Naive B cell (primary cell): ENCODE data around the gene ISG20. TPM values are rescaled to one million over a fixed set of nuclear protein-coding genes. Genes with fewer than 3 reads are reported as not detected.

ENCODE experiments used
- ATAC-seq, 2 donors: fragments of 150-1000 bp; cut with Tn5 transposase; 2 replicates each; pipeline ENCODE4 v1.10.0; 2021; ENCODE audit warnings: low read depth in 2 of 2, mild to moderate bottlenecking in 2 of 2, moderate library complexity in 2 of 2
- DNase-seq: peaks from one replicate; pipeline ENCODE4 v3.0.0; 2022
- H3K27ac Mint-ChIP-seq, 6 donors: one replicate each; pipeline ENCODE4 v1.8.0; 2020 to 2022; ENCODE audit warnings: mild to moderate bottlenecking in 6 of 6, mixed read lengths in 6 of 6, moderate library complexity in 5 of 6, inconsistent platforms in 2 of 6
- H3K27me3 Mint-ChIP-seq, 3 donors: one replicate each; pipeline ENCODE4 v1.8.0; 2021 to 2022; ENCODE audit warnings: mixed read lengths in 3 of 3, mild to moderate bottlenecking in 1 of 3
- H3K36me3 Mint-ChIP-seq, 2 donors: one replicate each; pipeline ENCODE4 v1.8.0; 2020 to 2022; ENCODE audit warnings: mixed read lengths in 2 of 2, inconsistent platforms in 1 of 2, mild to moderate bottlenecking in 1 of 2
- H3K4me1 Mint-ChIP-seq, 3 donors: one replicate each; pipeline ENCODE4 v1.8.0; 2020 to 2022; ENCODE audit warnings: mixed read lengths in 3 of 3, inconsistent platforms in 1 of 3, mild to moderate bottlenecking in 1 of 3, moderate library complexity in 1 of 3
- H3K4me3 Mint-ChIP-seq, 8 donors: one replicate each; pipeline ENCODE4 v1.8.0; 2020 to 2022; ENCODE audit warnings: mild to moderate bottlenecking in 8 of 8, mixed read lengths in 8 of 8, moderate library complexity in 8 of 8, inconsistent platforms in 2 of 8
- H3K9me3 Mint-ChIP-seq, 7 donors: one replicate each; pipeline ENCODE4 v1.8.0; 2020 to 2022; ENCODE audit warnings: mixed read lengths in 7 of 7, mild to moderate bottlenecking in 5 of 7, inconsistent platforms in 2 of 7, moderate library complexity in 1 of 7
- polyA plus RNA-seq, 6 donors: library from polyadenylated mRNA; unstranded; fragments of 300-500 nt; fragmentation: Illumina TruSeq; gene quantifications; one replicate each; pipeline ENCODE4 v1.2.3, GENCODE V29; 2021; ENCODE audit warnings: low read depth in 6 of 6

ISG20 gene
- polyA plus RNA-seq, 6 donors from 2014 or later, result 638 to 1,304 (median 969) TPM

GRCh38 chr15:88699861-88700260, 61.0 kb downstream of the ISG20 start:
- Mint-ChIP-seq H3K4me1 (peaks cover 4 to 7% (median 7%) of the 10 kb centered on the region in 3 donors), H3K4me3 (no peak overlapping the region), H3K27me3 (peaks cover 12 to 24% (median 12%) of the 10 kb centered on the region in 3 donors), H3K9me3 (no peaks in the 10 kb centered on the region), H3K27ac (peak overlapping the region in 2 of 6 donors; percentile 31 to 60), H3K36me3 (no peaks in the 10 kb centered on the region)
- ATAC-seq, result no peak
- no peak for DNase-seq

- H3K9me3 Mint-ChIP-seq, result no peaks in the 10 kb centered on the region
- peaks cover 7 to 12% (median 11%) of the 10 kb centered on the region in 3 donors for H3K4me1 Mint-ChIP-seq
- DNase-seq, result no peak
- H3K27me3 Mint-ChIP-seq, result peaks cover 12 to 21% (median 15%) of the 10 kb centered on the region in 3 donors
- ATAC-seq, result no peak
- no peaks in the 10 kb centered on the region for H3K36me3 Mint-ChIP-seq
- no peak overlapping the region for H3K4me3 Mint-ChIP-seq
- H3K27ac Mint-ChIP-seq, result no peak overlapping the region
These were observed 61.9 kb downstream of the ISG20 start for GRCh38 chr15:88700716-88701115.

GRCh38 chr15:88701561-88702095, 62.8 kb downstream of the ISG20 start:
- Mint-ChIP-seq H3K4me1 (peaks cover 13 to 19% (median 17%) of the 10 kb centered on the region in 3 donors), H3K36me3 (no peaks in the 10 kb centered on the region), H3K27ac (no peak overlapping the region), H3K9me3 (no peaks in the 10 kb centered on the region), H3K27me3 (peaks cover 12 to 29% (median 23%) of the 10 kb centered on the region in 3 donors), H3K4me3 (no peak overlapping the region)
- ATAC-seq, result no peak
- DNase-seq, result no peak

DNA sequence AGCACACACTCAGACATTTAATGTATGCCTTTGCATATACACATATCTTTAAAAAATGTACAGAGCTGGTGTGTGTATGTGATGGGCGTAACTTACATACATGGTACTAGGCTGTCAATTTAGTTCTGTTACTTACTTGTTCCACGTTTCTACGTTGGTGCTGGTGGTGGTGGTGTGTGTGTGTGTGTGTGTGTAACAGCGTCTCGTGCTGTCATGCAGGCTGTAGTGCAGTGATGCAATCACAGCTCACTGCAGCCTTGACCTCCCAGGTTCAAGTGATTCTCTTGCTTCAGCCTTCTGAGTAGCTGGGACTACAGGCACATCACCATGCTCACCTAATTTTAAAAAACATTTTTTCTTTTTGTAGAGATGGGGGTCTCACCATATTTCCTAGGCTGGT, 64.2 kb downstream of the ISG20 start:
- DNase-seq (no peak), ATAC-seq (no peak)
- H3K27me3 Mint-ChIP-seq, result peaks cover 14 to 38% (median 23%) of the 10 kb centered on the region in 3 donors
- no peak overlapping the region for H3K4me3 Mint-ChIP-seq
- no peaks in the 10 kb centered on the region for H3K9me3 Mint-ChIP-seq
- no peaks in the 10 kb centered on the region for H3K36me3 Mint-ChIP-seq
- H3K27ac Mint-ChIP-seq, result peak overlapping the region in 1 of 6 donors; percentile 48
- H3K4me1 Mint-ChIP-seq, result peaks cover 13 to 19% (median 17%) of the 10 kb centered on the region in 3 donors

- H3K4me1 Mint-ChIP-seq, result peaks cover 13 to 19% (median 17%) of the 10 kb centered on the region in 3 donors
- H3K9me3 Mint-ChIP-seq, result no peaks in the 10 kb centered on the region
- H3K36me3 Mint-ChIP-seq, result no peaks in the 10 kb centered on the region
- H3K27me3 Mint-ChIP-seq, result peaks cover 19 to 41% (median 20%) of the 10 kb centered on the region in 3 donors
- peak overlapping the region in 1 of 6 donors; percentile 3 for H3K27ac Mint-ChIP-seq
- peak overlapping the region in 2 of 8 donors; percentile 7 to 10 for H3K4me3 Mint-ChIP-seq
- no peak for ATAC-seq
- DNase-seq, result no peak
These were observed 64.7 kb downstream of the ISG20 start for GRCh38 chr15:88703533-88703932.

- DNase-seq (peak; percentile 10), ATAC-seq (peak; percentile 23 to 27)
- peaks cover 21 to 41% (median 22%) of the 10 kb centered on the region in 3 donors for H3K27me3 Mint-ChIP-seq
- peak overlapping the region; percentile 79 to 94 (median 89) for H3K4me3 Mint-ChIP-seq
- H3K9me3 Mint-ChIP-seq, result no peaks in the 10 kb centered on the region
- H3K27ac Mint-ChIP-seq, result peak overlapping the region in 5 of 6 donors; percentile 6 to 95 (median 76)
- no peaks in the 10 kb centered on the region for H3K36me3 Mint-ChIP-seq
- H3K4me1 Mint-ChIP-seq, result peaks cover 13 to 19% (median 17%) of the 10 kb centered on the region in 3 donors
These were observed 66.3 kb downstream of the ISG20 start for GRCh38 chr15:88704791-88705768.

GRCh38 chr15:88705769-88706165, 67.0 kb downstream of the ISG20 start:
- DNase-seq (no peak), ATAC-seq (peak in 1 of 2 donors; percentile 5)
- Mint-ChIP-seq H3K4me1 (peaks cover 13 to 19% (median 17%) of the 10 kb centered on the region in 3 donors), H3K27ac (peak overlapping the region in 3 of 6 donors; percentile 42 to 95 (median 88)), H3K4me3 (peak overlapping the region; percentile 71 to 94 (median 85)), H3K36me3 (no peaks in the 10 kb centered on the region), H3K27me3 (peaks cover 21 to 42% (median 22%) of the 10 kb centered on the region in 3 donors), H3K9me3 (no peaks in the 10 kb centered on the region)

Other genes starting within 250 kb of the ISG20 start
- 10 to 100 TPM; 32.0 to 68.3 (median 53.2) TPM for gene MRPL46, start 171.6 kb upstream of the ISG20 start, polyA plus RNA-seq
- gene MRPS11, start 171.3 kb upstream of the ISG20 start, polyA plus RNA-seq, result 10 to 100 TPM; 46.6 to 72.4 (median 60.3) TPM
- gene DET1, start 92.3 kb upstream of the ISG20 start, polyA plus RNA-seq, result 1 to 10 TPM; 1.1 to 3.5 (median 1.9) TPM
- 10 to 100 TPM; 28.2 to 73.0 (median 40.2) TPM for gene AEN, start 17.7 kb upstream of the ISG20 start, polyA plus RNA-seq
- gene ACAN, start 164.4 kb downstream of the ISG20 start, polyA plus RNA-seq, result under 1 TPM in 1 of 6 donors, not detected in 5; 0.17 TPM